NT2/D1 (cell line): Measurements from ENCODE around the gene NARF.

Source experiments
- SUZ12 ChIP-seq: IDR thresholded peaks from 2 replicates; pipeline ENCODE4 v1.6.1; 2011; ENCODE audit not compliant: insufficient read length, insufficient read depth; ENCODE audit errors: extremely low read depth
- ZNF274 ChIP-seq: IDR thresholded peaks from 2 replicates; pipeline ENCODE4 v1.6.1; 2011; ENCODE audit warnings: mild to moderate bottlenecking, low read depth, low read length

DNA sequence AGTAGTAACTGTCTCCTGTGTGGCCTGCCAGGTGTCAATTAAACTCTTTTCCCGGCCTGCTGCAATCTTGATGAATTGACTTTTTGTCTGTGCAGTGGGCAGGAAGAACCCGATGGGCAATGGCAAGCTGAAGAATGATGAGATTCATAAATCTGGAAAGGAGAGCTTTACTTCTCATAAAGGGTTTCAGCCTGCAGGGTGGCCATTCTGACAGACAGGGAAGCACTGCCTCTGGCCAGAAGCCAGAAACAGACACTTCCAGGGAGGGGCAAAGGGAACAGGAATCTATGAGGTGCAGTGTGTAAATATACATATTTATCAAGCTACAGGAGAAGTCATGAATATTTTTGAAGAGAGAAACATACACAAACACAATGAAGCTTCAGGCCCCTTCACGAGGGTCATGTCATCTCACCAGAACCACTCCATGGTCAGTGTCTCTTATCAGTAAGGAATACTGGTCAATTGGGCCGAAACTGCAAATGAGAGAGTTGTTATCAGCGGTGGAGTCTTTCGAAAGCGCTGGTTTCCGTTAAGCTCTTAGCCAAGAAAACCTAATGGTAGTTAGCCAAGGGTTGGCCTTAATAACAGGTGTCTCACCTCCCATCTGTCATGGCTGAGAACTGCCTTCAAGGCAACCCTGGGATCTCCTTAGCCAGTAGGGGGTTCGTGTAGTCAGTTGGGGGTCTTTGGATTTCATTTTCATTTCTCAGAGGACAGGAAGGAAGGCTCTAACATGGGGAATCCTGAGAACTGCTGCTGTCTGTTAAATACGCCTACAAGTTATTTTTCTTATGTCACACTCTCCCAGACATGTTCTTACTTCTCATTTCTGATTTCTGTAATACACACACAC is 1.2 kb upstream of the NARF start:
- no peak for TF ChIP-seq SUZ12
- TF ChIP-seq ZNF274 = no peak
